HG02623 (cell line): Measurements from ENCODE around the gene NEK8.

Experiments used
- ATAC-seq: cut with Tn5 transposase; IDR thresholded peaks from one replicate; pipeline ENCODE4 v1.9.1; 2021; ENCODE audit warnings: moderate library complexity; ENCODE audit not compliant: unreplicated experiment

The NEK8 gene

DNA sequence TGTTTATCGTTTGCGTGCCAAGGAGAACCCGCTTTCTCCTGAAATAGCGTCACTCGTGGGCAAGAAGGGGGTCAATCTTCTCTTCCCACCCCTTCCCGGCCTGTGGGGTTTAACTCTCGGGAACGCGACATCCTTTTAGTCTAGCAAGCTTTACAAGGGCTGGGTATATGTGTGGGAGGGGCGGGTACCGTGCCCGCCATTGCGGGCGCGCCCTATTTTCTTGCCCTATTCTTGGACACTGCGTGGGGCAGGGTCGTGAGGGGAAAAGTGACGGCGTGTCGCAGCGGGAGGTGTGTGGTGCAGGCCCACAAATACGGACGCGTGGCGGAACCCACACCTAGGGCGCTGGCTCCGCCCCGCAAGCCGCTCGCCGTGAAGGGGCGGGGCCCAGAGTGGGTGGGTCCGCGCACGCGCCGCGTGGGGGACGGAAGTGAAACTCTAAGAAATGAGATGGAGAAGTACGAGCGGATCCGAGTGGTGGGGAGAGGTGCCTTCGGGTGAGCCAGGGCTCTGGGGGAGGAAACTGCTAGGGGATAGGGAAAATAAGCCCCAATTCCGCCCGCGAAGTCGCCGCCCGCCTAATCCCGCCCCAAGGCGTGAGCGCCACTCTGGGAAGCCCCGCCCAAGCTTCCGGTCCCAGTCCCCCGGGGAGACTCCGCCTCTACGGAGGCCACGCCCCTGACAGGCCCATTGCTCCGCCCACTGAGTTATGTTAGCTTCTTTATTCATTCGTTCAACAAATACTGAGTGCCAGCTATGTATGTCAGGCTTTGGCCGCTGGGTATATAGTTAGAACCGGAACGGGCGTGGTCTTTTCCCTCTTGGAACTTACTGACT is at the start of gene NEK8:
Gene NEK8 (plus strand): TSS at position 425 of the 837 bp plus-strand sequence. CDS start 26 bp downstream, at position 451.
- ATAC-seq = peak; percentile 34

DNA sequence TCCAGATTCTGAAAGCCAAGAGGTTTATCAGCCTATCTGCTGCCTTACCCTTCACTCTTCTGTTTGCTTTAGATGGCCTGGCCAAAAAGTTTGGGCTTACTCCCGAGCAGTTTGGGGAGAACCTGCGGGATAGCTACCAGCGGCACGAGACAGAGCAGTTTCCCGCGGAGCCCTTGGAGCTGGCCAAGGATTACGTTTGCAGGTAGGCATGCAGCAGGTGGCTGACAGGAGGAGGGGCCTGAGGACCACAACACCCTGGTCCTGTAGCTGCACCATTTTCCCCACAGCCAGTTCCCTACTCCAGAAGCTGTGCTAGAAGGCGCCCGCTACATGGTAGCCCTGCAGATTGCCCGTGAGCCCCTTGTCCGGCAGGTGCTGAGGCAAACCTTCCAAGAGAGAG is 45.9 kb upstream of the NEK8 start:
- no peak for ATAC-seq

DNA sequence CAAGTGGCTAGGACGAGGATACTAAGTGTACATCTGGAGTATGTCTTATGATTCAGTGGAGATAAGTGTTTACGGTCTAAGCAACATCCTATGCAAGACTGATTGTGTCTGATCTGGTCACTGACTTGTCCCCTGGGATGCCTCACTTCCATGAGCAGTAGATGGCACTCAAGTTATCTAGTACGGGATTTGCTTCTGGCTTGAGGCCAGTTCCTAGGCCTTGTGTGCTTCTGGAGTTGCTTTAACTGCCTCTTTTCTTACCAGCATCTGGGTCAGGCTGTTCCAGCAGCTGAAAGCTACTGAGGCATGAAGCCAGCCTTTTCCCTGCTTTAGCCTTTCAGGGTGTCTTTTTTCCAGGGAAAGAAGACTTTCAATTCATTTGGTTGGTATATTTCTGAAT is 43.6 kb upstream of the NEK8 start:
- ATAC-seq = no peak

DNA sequence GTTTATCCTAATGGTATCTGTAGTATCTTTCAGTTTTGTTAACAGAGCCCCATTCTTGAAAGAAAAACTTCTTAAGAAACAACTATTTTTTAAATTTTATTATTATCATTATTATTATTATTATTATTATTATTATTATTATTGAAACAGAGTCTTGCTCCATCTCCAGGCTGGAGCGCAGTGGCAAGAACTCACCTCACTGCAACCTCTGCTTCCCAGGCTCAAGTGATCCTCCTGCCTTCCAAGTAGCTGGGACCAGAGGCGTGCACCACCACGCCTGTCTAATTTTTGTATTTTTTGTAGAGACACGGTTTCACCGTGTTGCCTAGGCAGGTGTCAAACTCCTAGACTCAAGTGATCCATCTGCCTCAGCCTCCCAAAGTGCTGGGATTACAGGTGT is 43.2 kb upstream of the NEK8 start:
- ATAC-seq = no peak

DNA sequence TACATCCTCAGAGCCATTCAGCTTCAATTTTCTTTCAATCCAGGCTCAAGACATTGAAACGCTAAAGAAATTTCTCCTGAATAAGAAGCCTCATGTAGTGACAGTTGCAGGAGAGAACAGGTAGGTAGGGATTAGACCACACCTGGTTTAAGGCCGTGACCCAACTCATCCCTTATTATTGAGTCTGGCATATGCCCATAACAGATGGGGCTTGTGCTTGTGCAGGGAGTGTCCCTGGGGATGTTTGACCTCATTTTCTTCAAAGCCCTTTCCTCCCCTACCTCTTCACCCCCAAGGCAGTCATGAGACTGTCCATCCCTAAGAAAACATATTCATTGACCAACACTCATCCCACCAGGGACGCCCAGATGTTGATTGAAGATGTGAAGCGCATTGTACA is 42.3 kb upstream of the NEK8 start:
- no peak for ATAC-seq

DNA sequence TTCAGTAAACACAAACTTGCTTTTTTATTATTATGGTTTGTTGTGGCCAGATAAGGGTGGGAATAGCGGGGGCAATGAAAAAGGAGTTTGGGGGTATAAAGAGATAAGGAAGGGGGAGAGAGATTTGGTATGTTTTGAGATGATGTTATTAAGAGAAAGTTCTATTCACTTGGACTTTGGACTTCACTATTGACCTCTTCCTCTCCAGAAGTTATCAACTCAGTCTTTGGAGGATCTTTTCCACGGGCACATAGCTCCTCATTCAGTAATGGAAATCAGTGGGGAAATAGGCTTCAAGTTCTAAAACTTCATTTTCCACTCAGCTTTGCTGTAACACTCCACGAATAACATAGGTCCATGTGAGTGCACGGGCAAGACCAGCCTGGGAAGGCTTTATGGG is 40.1 kb upstream of the NEK8 start:
- ATAC-seq = no peak

DNA sequence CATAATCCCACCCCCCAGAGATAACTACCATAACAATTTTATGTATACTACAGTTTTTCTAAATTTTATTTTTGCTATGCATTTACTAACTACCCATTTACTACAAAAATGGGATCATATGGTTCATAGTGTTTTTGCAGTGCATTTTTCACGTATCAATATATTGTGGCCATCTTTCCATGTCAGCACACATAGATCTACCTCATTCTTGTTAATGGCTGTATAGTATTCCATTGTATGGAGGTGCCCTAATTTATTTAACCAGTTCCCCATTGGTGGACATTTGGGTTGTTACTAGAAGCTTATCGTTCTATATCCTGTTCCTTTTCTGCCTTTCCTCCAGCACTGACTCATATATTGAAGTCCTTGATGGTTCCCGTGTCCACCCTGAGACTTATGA is 39.6 kb upstream of the NEK8 start:
- no peak for ATAC-seq

DNA sequence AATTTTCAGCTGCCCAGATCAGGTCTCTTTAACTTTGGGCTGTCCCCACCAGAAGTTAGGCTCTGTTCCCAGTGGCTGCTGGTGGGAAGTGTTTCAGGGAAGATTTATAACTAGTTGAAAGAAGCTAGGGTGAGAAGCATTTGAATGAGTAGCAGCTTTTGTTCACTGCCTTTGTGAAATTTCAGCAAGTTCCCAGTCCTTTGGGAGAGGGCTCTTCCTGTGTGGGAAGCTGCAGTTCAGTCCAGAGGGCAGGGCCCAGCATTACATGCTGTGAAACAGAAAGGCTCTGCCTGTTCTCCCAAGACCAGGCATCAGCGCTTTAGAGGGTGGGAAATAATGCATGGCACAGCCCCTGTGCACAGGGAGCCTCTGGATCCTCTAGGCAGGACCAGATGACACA is 34.7 kb upstream of the NEK8 start:
- no peak for ATAC-seq

DNA sequence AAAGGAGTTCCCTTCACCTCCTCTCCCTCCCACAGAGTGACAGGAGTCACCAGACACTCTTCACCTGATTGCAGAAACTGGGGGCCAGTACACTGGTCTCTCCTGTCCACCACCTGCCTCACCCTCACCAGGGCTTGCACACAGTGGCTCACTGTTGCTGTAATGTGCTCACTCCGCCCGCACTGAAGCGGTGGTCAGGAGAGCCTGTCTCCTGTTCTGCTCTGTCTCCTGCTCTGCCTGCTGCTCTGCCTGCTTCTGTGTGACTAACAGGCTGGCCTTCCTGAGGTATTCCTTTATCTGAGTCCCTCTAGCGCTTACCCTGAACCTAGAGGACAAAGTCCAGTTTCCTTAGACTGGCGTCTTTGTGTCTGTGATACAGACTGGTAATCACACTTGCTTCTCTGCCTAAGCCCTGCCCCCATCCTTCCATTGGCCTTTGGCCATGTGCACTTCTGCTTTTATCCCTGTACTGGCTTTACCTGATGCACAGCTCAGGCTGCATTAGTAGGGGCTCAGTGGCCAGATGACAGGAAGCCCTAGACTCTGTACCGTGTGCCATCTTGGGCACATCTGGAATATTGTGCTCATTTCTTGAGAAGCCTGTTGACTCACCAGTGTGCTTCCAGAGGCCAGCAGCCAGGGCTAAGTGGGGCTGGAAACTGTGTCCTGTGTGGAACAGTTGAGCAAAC is 30.2 kb upstream of the NEK8 start:
- no peak for ATAC-seq

DNA sequence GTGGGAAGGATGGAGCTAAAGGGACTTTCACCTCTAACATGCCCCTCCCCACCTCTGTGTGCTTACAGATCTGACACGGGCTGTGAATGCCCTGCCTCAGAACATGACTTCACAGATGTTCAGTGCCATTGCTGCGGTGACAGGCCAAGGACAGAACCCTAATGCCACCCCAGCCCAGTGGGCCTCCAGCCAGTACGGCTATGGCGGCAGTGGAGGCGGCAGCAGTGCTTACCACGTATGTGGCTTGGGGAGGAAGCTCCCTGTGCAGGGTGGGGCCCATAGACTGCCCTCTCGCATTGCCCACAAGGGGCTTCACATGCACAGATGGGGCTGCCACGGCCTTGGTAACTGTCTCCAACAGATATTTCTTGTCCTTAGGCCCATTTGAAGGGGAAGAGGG is 28.3 kb upstream of the NEK8 start:
- ATAC-seq = no peak

DNA sequence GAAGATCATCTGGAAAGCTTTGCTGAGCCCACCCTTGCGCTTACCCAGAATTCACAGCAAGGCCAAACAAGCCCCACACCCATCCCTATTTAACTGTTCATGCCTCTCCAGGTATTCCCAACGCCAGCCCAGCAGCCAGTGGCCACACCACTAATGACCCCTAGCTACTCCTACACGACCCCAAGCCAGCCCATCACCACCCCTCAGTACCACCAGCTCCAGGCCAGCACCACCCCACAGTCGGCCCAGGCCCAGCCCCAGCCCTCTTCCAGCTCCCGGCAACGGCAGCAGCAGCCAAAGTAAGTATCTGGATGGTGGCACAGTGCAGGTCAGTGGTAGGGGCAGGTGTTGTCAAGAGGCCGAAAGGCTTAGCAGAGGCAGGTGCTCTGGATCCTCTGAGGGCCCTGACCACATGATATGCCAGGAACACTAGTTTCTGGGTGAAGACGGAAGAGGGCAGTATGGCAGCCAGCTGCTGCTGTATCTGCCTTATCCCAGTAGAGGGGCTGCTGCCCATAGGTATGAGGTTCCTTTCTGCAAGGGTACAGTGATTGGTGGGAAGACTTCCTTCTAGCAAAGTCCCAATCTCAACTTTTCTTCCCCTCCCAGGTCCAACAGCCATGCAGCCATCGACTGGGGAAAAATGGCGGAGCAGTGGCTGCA is 27.6 kb upstream of the NEK8 start:
- ATAC-seq = no peak

DNA sequence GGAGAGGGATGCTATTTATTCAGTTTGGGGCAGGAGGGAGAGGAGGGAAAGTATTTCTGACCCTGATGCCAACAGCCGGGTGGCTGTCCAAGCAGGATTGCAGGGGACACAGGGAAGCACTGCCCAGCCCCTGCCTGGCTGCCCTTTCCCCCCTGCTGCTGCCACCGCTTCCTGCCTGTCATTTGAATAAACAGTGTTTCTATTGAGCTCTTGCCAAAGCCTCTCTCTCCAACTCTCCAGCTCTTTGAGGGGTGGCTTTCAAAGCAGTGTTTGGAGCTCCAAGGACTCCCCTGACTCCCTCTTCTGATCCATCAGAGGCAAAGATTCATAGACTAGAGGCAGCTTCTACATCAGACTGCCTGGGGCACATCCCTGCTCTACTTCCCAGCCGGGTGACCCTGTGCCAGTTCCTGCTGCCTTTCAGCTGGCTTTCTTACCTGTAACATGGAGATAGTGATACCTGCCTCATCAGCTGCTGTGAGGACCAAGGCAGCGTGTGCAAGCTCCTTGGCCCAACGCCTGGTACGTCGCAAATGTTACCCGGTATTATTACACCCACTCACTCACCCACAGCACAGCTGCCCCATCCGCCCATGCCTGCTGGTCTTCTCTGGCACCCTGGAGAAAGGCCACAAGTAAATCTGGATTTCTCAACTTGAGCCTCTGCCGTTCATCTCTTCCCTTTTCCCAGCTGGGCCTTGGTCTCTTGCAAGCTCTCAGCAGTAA is 26.4 kb upstream of the NEK8 start:
- ATAC-seq = no peak

DNA sequence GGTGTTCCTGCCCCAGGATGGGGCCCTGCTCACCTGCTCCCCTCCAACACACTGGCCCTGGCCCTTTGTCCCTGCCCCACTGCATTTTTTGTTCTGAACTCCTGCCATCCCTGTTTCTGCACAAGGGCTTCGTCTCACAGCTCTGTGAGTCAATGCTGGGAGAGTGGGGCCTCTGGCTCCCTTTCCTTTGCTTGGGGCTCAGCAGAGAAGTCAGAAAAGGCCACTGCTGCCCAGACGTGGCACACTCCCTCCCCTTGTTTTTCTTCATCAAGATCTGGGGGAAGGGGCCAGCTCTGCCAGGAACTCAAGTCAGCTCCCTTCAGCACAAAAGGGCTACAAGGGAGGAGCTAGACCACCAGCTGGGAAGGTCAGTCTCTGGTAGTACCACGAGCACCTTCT is 25.8 kb upstream of the NEK8 start:
- ATAC-seq = no peak

DNA sequence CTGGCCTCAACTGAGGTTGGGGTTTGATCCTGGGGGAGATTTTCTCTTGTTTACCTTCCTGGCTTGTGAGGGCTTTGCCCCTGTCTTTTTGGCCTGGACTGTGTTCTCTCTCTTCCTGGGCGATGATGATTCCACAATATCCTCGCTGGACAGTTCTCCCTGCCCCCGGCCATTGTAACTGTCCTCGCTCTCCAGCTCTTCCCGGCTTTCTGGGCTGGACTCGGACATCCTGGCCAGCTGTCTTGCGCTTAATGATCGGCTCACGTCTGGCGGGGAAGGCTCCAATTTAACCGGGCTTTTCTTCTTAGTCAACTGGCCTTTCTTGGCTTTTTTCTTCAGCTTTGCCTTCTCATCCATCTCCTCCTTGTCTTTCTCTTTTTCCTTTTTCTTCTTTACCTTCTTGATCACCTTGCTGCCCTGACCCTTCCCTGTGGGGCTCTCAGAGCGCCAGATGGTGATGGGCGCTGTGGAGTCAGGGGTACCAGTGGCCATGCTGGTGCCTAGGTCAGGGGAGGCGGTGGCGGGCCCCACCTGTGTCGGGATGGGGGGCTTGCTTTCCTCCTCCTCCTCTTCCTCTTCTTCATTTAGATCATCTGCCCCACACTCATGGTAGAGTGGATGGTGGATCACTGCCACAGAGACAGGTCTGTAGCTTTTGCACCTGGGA is 24.9 kb upstream of the NEK8 start:
- no peak for ATAC-seq

DNA sequence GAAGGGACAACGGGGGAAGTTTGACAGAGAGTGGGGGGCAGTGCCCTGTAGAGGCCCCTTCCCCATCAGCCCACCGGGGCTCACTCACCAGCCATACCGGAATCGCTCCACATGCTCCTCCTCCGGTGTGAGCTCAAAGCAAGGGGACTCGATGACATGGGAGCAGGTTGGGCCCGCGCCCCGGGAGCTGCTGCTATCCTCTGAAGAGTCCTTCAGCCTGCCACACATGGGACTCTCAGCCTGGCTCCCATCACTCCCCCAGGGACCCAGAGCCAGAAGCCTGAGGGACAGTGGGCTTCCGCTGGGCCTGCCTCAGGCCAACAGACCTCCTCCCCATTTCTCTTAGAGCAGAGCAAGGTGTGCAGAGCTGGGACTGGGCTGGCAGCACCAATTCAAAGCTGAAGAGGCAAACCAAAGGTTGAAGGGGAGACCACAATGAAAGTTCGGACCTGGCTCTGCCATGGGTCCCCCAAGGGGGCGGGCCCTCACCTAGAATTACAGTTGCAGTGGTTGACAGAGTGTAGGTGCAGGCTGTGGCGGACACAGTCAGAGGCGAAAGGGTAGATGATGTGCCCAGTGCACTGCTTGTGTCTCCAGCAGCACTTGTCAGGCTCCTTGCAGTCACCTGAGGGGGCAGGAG is 24.2 kb upstream of the NEK8 start:
- no peak for ATAC-seq

DNA sequence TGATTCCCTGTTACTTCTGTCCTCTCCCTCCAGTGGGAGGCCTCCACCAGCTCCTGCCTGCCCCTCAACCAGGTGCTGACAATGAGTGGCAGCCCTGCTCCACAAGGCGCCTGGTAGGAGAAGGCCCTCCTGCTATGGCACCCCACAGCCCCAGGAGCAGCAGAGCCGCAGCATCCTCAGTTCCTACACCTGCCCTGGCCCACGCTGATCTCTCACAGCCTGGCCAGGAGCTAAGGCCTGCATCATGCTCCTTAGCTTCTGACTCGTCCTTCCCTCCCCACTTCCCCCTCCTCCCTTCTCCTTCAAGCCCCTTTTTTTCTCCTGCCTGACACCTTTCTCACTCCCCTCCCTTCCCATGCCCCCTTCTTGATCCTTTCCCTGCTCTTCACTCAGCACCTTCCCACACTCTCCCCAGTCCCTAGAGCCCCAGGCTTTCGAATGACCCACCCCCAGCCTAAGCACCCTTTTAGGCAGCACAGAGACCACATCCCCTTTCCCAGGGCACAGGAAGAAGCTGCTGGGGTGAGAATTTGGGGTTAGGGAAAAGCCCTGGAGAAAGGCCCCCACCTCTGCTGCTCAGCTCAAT is 23.4 kb upstream of the NEK8 start:
- no peak for ATAC-seq

DNA sequence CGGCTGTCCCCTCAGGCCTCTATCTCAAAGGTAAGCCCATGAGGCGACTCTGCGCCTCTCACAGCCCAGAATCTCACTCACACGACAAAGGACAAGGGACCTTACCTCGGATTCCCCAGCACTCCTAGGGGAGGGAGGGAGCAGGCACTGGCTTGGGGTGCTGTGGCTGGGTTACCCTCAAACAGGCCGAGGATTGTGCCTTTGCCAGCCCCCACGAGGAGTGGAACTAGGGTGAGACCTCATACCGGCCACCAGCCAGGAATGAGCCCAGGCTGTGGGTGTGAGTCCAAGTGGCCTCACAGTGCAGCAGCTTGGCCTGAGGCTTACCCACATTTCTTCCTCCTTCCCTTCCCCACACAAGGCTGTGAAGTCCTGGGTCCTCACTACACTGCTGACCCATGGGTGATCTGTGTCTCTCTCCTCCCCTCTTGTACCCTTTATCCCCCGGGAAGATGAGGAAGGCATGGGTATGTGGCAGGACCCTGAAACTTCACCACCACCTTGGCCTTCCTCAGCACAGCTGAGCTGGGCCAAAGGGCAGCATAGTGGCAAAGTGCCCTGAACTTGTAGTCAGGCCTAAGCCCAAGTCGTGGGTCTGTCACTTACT is 22.8 kb upstream of the NEK8 start:
- ATAC-seq = no peak

DNA sequence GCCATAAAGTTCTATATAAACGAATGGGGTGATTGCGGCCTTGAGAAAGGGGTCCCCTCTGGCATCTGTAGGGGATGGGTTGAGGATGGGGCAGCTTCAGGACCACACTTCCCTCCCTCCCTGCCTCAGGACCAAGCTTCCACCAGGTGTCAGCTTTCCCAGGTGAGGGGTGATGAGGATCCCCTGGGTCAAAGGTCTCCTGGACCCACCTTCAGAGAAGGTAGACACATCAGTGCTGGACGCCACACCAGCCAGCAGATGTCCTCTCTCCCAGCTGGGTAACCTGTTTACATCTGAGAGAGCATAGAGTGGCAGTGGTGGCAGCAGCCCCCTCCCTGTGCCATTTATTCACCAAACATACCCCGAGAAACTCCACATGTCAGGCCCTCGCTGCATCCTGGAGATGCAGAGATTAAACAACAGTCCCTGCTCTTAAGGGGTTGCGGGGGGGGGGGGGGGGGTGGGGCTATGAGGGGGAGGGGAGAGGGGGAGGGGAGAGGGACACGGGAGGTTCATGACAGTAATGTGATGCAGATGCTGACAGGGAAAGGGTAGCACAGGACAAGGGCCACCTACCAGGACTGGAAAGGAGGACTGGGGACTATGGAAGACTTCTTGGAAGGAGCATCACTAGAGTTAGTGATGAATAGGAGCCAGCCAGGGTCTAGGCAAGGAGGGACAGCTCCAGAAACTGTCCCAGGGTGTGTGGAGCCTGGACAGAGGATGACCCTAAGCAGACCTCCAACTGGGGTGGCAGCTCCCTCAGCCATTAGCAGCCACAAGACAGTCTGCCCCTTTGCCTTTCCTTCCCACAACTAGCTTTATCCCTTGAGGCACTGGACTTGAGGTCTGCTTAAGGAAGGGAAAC is 21.9 kb upstream of the NEK8 start:
- no peak for ATAC-seq

DNA sequence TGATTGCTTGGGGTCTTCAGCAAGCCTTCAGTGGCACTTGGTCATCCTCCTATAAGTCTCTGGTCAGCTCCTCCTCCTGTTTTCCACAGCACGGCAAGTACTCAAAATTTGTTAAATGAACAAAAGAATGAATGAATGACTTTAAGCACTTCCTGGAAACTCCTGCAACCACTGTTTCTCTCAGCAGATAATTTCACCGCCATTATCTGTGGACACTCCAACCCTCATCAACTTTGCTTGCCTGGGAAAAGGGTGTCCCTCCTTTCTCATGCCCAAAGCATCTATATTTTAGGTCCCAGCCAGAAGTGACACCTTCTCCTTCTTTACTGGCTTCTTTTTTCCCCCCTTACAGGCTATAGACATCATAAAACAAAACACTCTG is 21.3 kb upstream of the NEK8 start:
- no peak for ATAC-seq
